HG03175 (cell line): ENCODE results near the gene CEP68.
"Not testable (repeated sequence)": the region's sequence is repeated elsewhere in the genome, so short reads cannot be mapped to it uniquely, and the experiment has no call there.

Experiments used
- ATAC-seq: cut with Tn5 transposase; IDR thresholded peaks from one replicate; pipeline ENCODE4 v1.9.1; 2021; ENCODE audit warnings: mild to moderate bottlenecking, moderate library complexity; ENCODE audit not compliant: unreplicated experiment

The CEP68 gene

GRCh38 chr2:65079017-65079416 is 22.8 kb downstream of the CEP68 start:
- no peak for ATAC-seq

- ATAC-seq, result no peak
These were observed 25.0 kb downstream of the CEP68 start for GRCh38 chr2:65081232-65081685.

- ATAC-seq, result no peak
These were observed 28.9 kb downstream of the CEP68 start for GRCh38 chr2:65085148-65085547.

GRCh38 chr2:65092791-65093190 is 36.6 kb downstream of the CEP68 start:
- ATAC-seq, result no peak

- ATAC-seq, result no peak
These were observed 37.0 kb downstream of the CEP68 start for GRCh38 chr2:65093211-65093610.

- no peak for ATAC-seq
These were observed 40.7 kb downstream of the CEP68 start for GRCh38 chr2:65096948-65097347.

GRCh38 chr2:65097844-65098243 is 41.6 kb downstream of the CEP68 start:
- ATAC-seq, result no peak

- ATAC-seq, result no peak
These were observed 42.5 kb downstream of the CEP68 start for GRCh38 chr2:65098741-65099140.

GRCh38 chr2:65101071-65101470 is 44.9 kb downstream of the CEP68 start:
- ATAC-seq, result no peak

GRCh38 chr2:65103013-65103715 is 46.9 kb downstream of the CEP68 start:
- no peak for ATAC-seq

GRCh38 chr2:65107530-65107929 is 51.3 kb downstream of the CEP68 start:
- no peak for ATAC-seq

GRCh38 chr2:65108780-65109179 is 52.6 kb downstream of the CEP68 start:
- no peak for ATAC-seq

- no peak for ATAC-seq
These were observed 56.4 kb downstream of the CEP68 start for GRCh38 chr2:65112633-65113032.

- no peak for ATAC-seq
These were observed 57.0 kb downstream of the CEP68 start for GRCh38 chr2:65113229-65113628.

- no peak for ATAC-seq
These were observed 57.6 kb downstream of the CEP68 start for GRCh38 chr2:65113816-65114215.

GRCh38 chr2:65114921-65115320 is 58.7 kb downstream of the CEP68 start:
- ATAC-seq, result no peak

- ATAC-seq, result no peak
These were observed 60.4 kb downstream of the CEP68 start for GRCh38 chr2:65116645-65117044.

GRCh38 chr2:65120990-65121693 is 64.9 kb downstream of the CEP68 start:
- ATAC-seq, result no peak

GRCh38 chr2:65122313-65122712 is 66.1 kb downstream of the CEP68 start:
- no peak for ATAC-seq

- not testable (repeated sequence) for ATAC-seq
These were observed 69.2 kb downstream of the CEP68 start for GRCh38 chr2:65125457-65125856.

GRCh38 chr2:65128297-65129190 is 72.3 kb downstream of the CEP68 start:
- no peak for ATAC-seq
